WERI-Rb-1 (cell line): ENCODE results near the gene HERC2.

ENCODE experiments used
- DNase-seq: peaks from one replicate; pipeline ENCODE4 v3.0.0-alpha.2; 2020
- H3K27ac ChIP-seq: fragments of 250-450 bp; sonication (Bioruptor Pico); 2 replicates; pipeline ENCODE4 v1.5.1; 2020; ENCODE audit warnings: mild to moderate bottlenecking, moderate library complexity
- H3K27me3 ChIP-seq: fragments of 250-450 bp; sonication (Bioruptor Pico); 2 replicates; pipeline ENCODE4 v1.5.1; 2021; ENCODE audit warnings: mild to moderate bottlenecking, low read depth, moderate library complexity; ENCODE audit not compliant: insufficient read depth, severe bottlenecking
- H3K36me3 ChIP-seq: fragments of 250-450 bp; sonication (Bioruptor Pico); 2 replicates; pipeline ENCODE4 v1.5.1; 2020; ENCODE audit warnings: mild to moderate bottlenecking, moderate library complexity
- H3K4me3 ChIP-seq: 2 replicates; pipeline ENCODE4 v1.5.1; 2011; ENCODE audit warnings: low read depth, mild to moderate bottlenecking, control low read depth, low read length
- H3K9me3 ChIP-seq: fragments of 250-450 bp; sonication (Bioruptor Pico); 2 replicates; pipeline ENCODE4 v1.5.1; 2021; ENCODE audit warnings: mild to moderate bottlenecking, moderate library complexity; ENCODE audit not compliant: severe bottlenecking
- TF ChIP-seq, protein P1 (sequence below): IDR thresholded peaks from 2 replicates; pipeline ENCODE4 v1.5.1; 2011; ENCODE audit warnings: low read depth, mild to moderate bottlenecking, control low read depth, inconsistent platforms, low read length

The HERC2 gene

DNA sequence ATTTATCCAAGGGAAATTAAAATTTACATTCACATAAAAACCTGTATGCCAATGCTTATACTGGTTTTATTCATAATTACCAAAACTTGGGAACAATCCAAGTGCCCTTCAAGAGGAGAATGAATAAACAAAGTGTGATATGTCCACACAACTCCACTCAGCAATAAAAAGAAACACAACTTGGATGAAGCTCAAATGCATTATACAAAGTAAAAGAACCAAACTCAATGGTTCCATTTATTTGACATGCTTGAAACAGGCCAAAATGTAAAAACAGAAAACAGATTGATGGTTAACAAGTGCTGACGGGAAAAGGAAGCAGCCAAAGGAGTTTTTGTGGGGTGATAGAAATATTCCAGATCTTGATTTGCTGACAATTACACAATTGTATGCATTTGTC lies 246.4 kb downstream of the HERC2 start:
- no peak for DNase-seq
- Histone ChIP-seq H3K36me3 (no peaks in the 10 kb centered on the region), H3K9me3 (no peaks in the 10 kb centered on the region), H3K27ac (no peak overlapping the region), H3K27me3 (no peaks in the 10 kb centered on the region), H3K4me3 (no peak overlapping the region)
- TF ChIP-seq, protein P1, sequence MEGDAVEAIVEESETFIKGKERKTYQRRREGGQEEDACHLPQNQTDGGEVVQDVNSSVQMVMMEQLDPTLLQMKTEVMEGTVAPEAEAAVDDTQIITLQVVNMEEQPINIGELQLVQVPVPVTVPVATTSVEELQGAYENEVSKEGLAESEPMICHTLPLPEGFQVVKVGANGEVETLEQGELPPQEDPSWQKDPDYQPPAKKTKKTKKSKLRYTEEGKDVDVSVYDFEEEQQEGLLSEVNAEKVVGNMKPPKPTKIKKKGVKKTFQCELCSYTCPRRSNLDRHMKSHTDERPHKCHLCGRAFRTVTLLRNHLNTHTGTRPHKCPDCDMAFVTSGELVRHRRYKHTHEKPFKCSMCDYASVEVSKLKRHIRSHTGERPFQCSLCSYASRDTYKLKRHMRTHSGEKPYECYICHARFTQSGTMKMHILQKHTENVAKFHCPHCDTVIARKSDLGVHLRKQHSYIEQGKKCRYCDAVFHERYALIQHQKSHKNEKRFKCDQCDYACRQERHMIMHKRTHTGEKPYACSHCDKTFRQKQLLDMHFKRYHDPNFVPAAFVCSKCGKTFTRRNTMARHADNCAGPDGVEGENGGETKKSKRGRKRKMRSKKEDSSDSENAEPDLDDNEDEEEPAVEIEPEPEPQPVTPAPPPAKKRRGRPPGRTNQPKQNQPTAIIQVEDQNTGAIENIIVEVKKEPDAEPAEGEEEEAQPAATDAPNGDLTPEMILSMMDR = no peak

- DNase-seq = no peak
- TF ChIP-seq, protein P1 = no peak
- Histone ChIP-seq H3K4me3 (no peak overlapping the region), H3K36me3 (no peaks in the 10 kb centered on the region), H3K9me3 (no peaks in the 10 kb centered on the region), H3K27me3 (no peaks in the 10 kb centered on the region), H3K27ac (no peak overlapping the region)
Observed at GRCh38 chr15:28068930-28069329, 253.0 kb downstream of the HERC2 start.

- H3K36me3 ChIP-seq = no peaks in the 10 kb centered on the region
- H3K27ac ChIP-seq = no peak overlapping the region
- no peak overlapping the region for H3K4me3 ChIP-seq
- TF ChIP-seq, protein P1 = no peak
- no peaks in the 10 kb centered on the region for H3K27me3 ChIP-seq
- no peaks in the 10 kb centered on the region for H3K9me3 ChIP-seq
- no peak for DNase-seq
Observed at GRCh38 chr15:28066231-28066630, 255.7 kb downstream of the HERC2 start.
